ENCODE results near the gene OTUB1. TPM values are rescaled to one million over a fixed set of nuclear protein-coding genes. Genes with fewer than 3 reads are reported as not detected.

The OTUB1 gene
- total RNA-seq, 1 donor from 2014 or later: 51.1 TPM

DNA sequence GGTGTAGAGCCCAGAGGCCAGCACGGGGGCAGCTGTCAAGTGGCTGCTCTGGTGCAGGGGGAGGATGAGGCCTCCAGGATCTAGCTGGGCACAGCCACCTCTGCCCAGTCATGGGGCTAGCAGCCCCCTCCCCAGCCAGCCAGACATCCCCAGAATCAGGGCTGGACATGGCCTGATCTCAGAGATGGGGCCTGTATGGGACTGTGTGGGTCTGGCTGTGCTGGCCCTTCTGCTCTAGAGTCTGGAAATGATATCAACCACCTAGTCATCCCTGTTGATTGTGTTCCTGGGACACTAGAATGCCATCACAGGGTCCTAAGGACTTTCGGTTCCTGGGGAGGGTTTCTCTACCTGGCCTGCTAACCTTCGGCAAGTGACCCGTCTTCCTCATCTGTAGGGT is 52.3 kb downstream of the OTUB1 start:
- Histone ChIP-seq H3K4me3 (ENCODE audit: low read depth, low read length) (no peak overlapping the region), H3K36me3 (ENCODE audit: control insufficient read depth, insufficient read depth, low read length) (no peaks in the 10 kb centered on the region), H3K27me3 (ENCODE audit: control insufficient read depth, insufficient read depth, low read length) (peaks cover 21% of the 10 kb centered on the region)
- FAIRE-seq: no peak
- TF ChIP-seq, protein P1, sequence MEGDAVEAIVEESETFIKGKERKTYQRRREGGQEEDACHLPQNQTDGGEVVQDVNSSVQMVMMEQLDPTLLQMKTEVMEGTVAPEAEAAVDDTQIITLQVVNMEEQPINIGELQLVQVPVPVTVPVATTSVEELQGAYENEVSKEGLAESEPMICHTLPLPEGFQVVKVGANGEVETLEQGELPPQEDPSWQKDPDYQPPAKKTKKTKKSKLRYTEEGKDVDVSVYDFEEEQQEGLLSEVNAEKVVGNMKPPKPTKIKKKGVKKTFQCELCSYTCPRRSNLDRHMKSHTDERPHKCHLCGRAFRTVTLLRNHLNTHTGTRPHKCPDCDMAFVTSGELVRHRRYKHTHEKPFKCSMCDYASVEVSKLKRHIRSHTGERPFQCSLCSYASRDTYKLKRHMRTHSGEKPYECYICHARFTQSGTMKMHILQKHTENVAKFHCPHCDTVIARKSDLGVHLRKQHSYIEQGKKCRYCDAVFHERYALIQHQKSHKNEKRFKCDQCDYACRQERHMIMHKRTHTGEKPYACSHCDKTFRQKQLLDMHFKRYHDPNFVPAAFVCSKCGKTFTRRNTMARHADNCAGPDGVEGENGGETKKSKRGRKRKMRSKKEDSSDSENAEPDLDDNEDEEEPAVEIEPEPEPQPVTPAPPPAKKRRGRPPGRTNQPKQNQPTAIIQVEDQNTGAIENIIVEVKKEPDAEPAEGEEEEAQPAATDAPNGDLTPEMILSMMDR (IDR thresholded peaks at IDR 0.05; ENCODE audit: insufficient read depth, low read length, severe bottlenecking): no peak
- DNase-seq (ENCODE audit: low read depth): no peak

DNA sequence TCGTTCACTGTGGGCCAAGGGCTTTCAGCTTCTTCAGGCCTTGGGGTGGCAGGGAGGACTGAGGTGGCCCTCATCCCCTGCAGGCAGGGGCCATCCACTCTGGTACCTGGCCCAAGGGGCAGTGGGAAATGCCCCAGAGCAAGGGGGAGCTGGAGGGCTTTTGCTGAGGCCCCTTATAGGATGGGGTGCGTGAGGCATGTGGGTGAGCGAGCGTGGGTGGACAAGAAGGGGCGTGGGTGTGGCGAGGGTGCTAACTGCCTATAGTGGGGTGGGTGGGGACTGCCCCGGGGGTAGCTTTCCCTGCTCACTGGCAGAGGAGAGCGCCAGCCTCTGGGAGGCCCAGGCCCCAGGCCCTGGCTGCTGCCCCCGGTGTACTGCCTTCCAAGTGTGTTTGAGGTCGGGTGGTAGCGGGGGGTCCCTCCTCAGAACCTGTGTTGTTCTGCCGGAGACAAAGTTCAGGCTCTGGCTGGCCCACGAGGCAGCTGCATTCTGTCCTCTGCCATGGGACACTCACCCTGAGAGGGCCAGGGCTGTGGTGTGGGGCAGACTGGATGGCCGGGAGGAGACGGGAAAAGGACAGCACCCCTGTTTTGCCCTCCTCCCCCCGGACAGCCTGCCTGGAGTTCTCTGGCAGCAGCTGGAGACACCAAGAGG is 52.9 kb downstream of the OTUB1 start:
- Histone ChIP-seq H3K4me3 (ENCODE audit: low read depth, low read length) (no peak overlapping the region), H3K27me3 (ENCODE audit: control insufficient read depth, insufficient read depth, low read length) (peaks cover 19% of the 10 kb centered on the region), H3K36me3 (ENCODE audit: control insufficient read depth, insufficient read depth, low read length) (no peaks in the 10 kb centered on the region)
- FAIRE-seq (no peak), DNase-seq (ENCODE audit: low read depth) (no peak)
- TF ChIP-seq, protein P1 (IDR thresholded peaks at IDR 0.05; ENCODE audit: insufficient read depth, low read length, severe bottlenecking): no peak

DNA sequence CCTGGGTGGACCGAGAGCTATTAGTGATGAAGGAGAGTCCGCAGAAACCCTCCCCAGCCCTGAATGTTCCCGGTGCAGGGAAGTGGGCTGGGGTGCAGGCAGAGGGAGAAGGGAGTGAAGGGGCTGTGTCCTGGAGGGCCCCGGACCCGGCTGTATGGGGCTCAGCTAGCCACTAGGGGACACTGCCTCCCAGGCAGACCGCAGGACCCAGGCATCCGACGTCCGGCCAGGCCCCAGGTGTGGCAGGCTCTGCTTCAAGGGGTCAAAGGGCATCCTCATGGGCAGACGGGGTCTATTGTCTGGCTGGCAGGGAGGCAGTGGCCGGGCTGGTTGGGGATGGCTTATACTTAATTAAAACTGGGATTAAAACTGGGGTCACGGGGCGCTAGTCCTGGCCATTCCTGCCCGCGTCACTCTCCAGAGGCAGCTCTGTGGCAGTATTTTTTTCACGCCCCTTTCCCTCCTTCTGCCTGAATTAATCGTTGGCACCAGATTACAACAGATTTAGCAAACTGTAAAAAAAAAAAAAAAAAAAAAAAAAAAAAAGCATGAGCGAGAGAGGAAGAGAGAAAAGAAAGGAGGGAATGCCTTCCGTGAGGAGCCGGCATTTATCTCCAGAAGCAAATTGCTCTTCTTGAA is 54.6 kb downstream of the OTUB1 start:
- DNase-seq (ENCODE audit: low read depth): no peak
- Histone ChIP-seq H3K36me3 (ENCODE audit: control insufficient read depth, insufficient read depth, low read length) (no peaks in the 10 kb centered on the region), H3K27me3 (ENCODE audit: control insufficient read depth, insufficient read depth, low read length) (peaks cover 10% of the 10 kb centered on the region), H3K4me3 (ENCODE audit: low read depth, low read length) (no peak overlapping the region)
- TF ChIP-seq, protein P1 (IDR thresholded peaks at IDR 0.05; ENCODE audit: insufficient read depth, low read length, severe bottlenecking): peak; percentile 48
- no peak for FAIRE-seq

DNA sequence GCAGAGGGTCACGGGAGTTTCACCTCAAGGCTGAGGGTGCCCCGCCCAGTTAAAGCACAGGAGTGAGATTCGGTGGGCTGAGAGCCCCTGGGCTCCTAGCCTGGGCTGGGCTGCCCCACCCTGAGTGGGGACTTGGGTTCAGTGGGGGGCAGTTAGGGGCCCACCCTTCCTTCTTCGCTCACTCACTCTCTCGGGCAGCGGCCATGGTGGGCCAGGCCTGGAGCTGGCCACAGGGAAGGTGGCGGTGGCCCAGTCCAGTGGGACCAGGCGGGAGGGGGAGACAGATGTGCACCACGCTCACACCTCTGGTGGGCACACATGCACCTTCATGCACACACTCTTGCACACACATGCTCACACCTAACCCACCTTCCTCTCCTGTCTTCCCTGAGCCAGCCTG is 55.6 kb downstream of the OTUB1 start:
- FAIRE-seq (no peak), DNase-seq (ENCODE audit: low read depth) (no peak)
- Histone ChIP-seq H3K4me3 (ENCODE audit: low read depth, low read length) (no peak overlapping the region), H3K36me3 (ENCODE audit: control insufficient read depth, insufficient read depth, low read length) (no peaks in the 10 kb centered on the region), H3K27me3 (ENCODE audit: control insufficient read depth, insufficient read depth, low read length) (peaks cover 6% of the 10 kb centered on the region)
- TF ChIP-seq, protein P1 (IDR thresholded peaks at IDR 0.05; ENCODE audit: insufficient read depth, low read length, severe bottlenecking): no peak

DNA sequence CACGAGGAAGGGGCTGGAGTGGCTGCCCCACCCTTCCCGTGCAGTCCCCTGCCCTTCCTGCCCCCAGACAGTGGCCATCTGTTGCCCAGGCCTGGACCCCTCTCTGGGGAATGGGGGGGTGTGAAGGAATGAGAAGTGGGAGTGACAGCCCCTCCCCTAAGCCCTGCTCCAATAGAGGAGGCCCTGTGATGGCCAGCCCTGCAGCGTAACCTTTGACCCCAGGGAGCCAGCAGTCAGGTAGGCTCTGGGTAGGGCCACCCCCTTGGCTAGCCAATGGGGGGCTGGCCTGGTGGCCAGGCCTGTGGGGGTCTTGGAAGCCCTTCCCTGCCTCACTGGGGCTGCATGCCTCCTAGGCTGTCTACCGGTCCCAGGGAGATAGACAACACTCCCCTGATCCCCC is 56.1 kb downstream of the OTUB1 start:
- FAIRE-seq: no peak
- DNase-seq (ENCODE audit: low read depth): no peak
- Histone ChIP-seq H3K27me3 (ENCODE audit: control insufficient read depth, insufficient read depth, low read length) (peaks cover 4% of the 10 kb centered on the region), H3K36me3 (ENCODE audit: control insufficient read depth, insufficient read depth, low read length) (no peaks in the 10 kb centered on the region), H3K4me3 (ENCODE audit: low read depth, low read length) (no peak overlapping the region)
- TF ChIP-seq, protein P1 (IDR thresholded peaks at IDR 0.05; ENCODE audit: insufficient read depth, low read length, severe bottlenecking): no peak
